Fibroblast of lung (primary cell): ENCODE results near the gene TIMM17B. TPM values are rescaled to one million over a fixed set of nuclear protein-coding genes. Genes with fewer than 3 reads are reported as not detected.

Experiments
- DNase-seq, 2 donors: peaks; one replicate each; pipeline versions ENCODE4 v3.0.0 to v3.0.0-alpha.2; 2010; ENCODE audit warnings: low read depth in 2 of 2
- H2AFZ ChIP-seq: 2 replicates; pipeline ENCODE4 v1.5.1; 2012; ENCODE audit warnings: low read length, control low read depth, inconsistent platforms
- H3K27ac ChIP-seq: 2 replicates; pipeline ENCODE4 v1.5.1; 2011; ENCODE audit warnings: low read length, control low read depth; ENCODE audit not compliant: insufficient read depth
- H3K27me3 ChIP-seq: 2 replicates; pipeline ENCODE4 v1.5.1; 2011; ENCODE audit warnings: mild to moderate bottlenecking, low read length; ENCODE audit not compliant: control insufficient read depth, insufficient read depth
- H3K36me3 ChIP-seq: 2 replicates; pipeline ENCODE4 v1.5.1; 2011; ENCODE audit warnings: low read length; ENCODE audit not compliant: control insufficient read depth, insufficient read depth
- H3K4me1 ChIP-seq: 2 replicates; pipeline ENCODE4 v1.5.1; 2011; ENCODE audit warnings: low read length; ENCODE audit not compliant: control insufficient read depth, insufficient read depth; ENCODE audit errors: extremely low read depth
- H3K4me2 ChIP-seq: 2 replicates; pipeline ENCODE4 v1.5.1; 2011; ENCODE audit warnings: low read length, control low read depth; ENCODE audit not compliant: insufficient read depth; ENCODE audit errors: extremely low read depth
- H3K4me3 ChIP-seq, 4 experiments: fragments of 200-600 bp in 1 of 4; sonication (generic) in 1 of 4; replicated peaks in 1 of 4; 2 replicates each; pipeline ENCODE4 v1.5.1; 2011 to 2016; ENCODE audit warnings: low read length in 4 of 4, low read depth in 3 of 4, mild to moderate bottlenecking in 3 of 4, control low read depth in 2 of 4, inconsistent platforms in 1 of 4, mixed read lengths in 1 of 4; ENCODE audit not compliant: insufficient read depth in 1 of 4; ENCODE audit errors: control extremely low read depth in 1 of 4
- H3K79me2 ChIP-seq: 2 replicates; pipeline ENCODE4 v1.5.1; 2012; ENCODE audit warnings: mild to moderate bottlenecking, low read length, inconsistent platforms; ENCODE audit not compliant: control insufficient read depth, insufficient read depth
- H3K9ac ChIP-seq: 2 replicates; pipeline ENCODE4 v1.5.1; 2011; ENCODE audit warnings: mild to moderate bottlenecking, low read length, control low read depth; ENCODE audit not compliant: insufficient read depth
- H3K9me3 ChIP-seq: 2 replicates; pipeline ENCODE4 v1.5.1; 2012; ENCODE audit warnings: low read depth, low read length; ENCODE audit not compliant: control insufficient read depth, insufficient read depth
- H4K20me1 ChIP-seq: 2 replicates; pipeline ENCODE4 v1.5.1; 2011; ENCODE audit warnings: low read length; ENCODE audit not compliant: control insufficient read depth, insufficient read depth; ENCODE audit errors: extremely low read depth
- CTCF ChIP-seq, 2 donors: IDR thresholded peaks in 1 of 2; conservative IDR thresholded peaks in 1 of 2; 1 replicate in 1 of 2; 2 replicates in 1 of 2; pipeline ENCODE4 v1.5.1; 2011 to 2012; ENCODE audit warnings: low read length in 2 of 2, control low read depth in 1 of 2, inconsistent platforms in 1 of 2, low read depth in 1 of 2, mild to moderate bottlenecking in 1 of 2
- EZH2 ChIP-seq: IDR thresholded peaks from 2 replicates; pipeline ENCODE4 v1.5.1; 2012; ENCODE audit warnings: low read length, control low read depth, mild to moderate bottlenecking; ENCODE audit errors: missing control alignments
- polyA plus RNA-seq, 2 donors: library from polyadenylated mRNA; depleted of rRNA in 1 of 2; stranded (reverse) in 1 of 2; unstranded in 1 of 2; fragments of >200 nt; gene quantifications; 2 replicates each; pipeline ENCODE4 v1.2.1, GENCODE V29; 2011 to 2012; ENCODE audit warnings: missing spikeins in 1 of 2
- total RNA-seq: library from RNA; depleted of rRNA; stranded (reverse); fragments of >200 nt; gene quantifications from 2 replicates; pipeline ENCODE4 v1.2.1, GENCODE V29; 2014

The TIMM17B gene
- total and polyA plus RNA-seq, 2 donors (not counting 1 experiment from before 2014, with no cell fraction given): 19.0 to 32.0 TPM

GRCh38 chrX:48919360-48919841 is 21.8 kb upstream of the TIMM17B start:
- peaks cover 3% of the 10 kb centered on the region for H3K36me3 ChIP-seq
- H3K4me3 ChIP-seq: peak overlapping the region in 3 of 4 experiments; percentile 9 to 58 (median 44)
- no peaks in the 10 kb centered on the region for H4K20me1 ChIP-seq
- H3K27me3 ChIP-seq: no peaks in the 10 kb centered on the region
- H3K9me3 ChIP-seq: no peaks in the 10 kb centered on the region
- H3K27ac ChIP-seq: peak overlapping the region; percentile 44
- peaks cover 6% of the 10 kb centered on the region for H3K79me2 ChIP-seq
- H3K9ac ChIP-seq: peak overlapping the region; percentile 4
- H3K4me2 ChIP-seq: peak overlapping the region; percentile 66
- no peak for DNase-seq
- H2AFZ ChIP-seq: no peak overlapping the region
- TF ChIP-seq EZH2 (no peak), CTCF (conservative IDR thresholded peaks at IDR 0.05 in 1 of 2, IDR thresholded peaks at IDR 0.05 in 1 of 2; ENCODE audit: low read depth in 1 of 2, low read length in 2 of 2) (no peak)
- H3K4me1 ChIP-seq: no peaks in the 10 kb centered on the region

GRCh38 chrX:48918643-48919340 is 21.2 kb upstream of the TIMM17B start, which contains the start of gene PIM2:
PIM2 (minus strand) TSS chrX:48919024; CDS start chrX:48918834, 190 bp downstream.
- no peaks in the 10 kb centered on the region for H3K4me1 ChIP-seq
- DNase-seq: peak; percentile 77 to 88
- H3K27ac ChIP-seq: peak within 1 kb of the TSS; percentile 58
- no peaks in the 10 kb centered on the region for H3K9me3 ChIP-seq
- H3K4me2 ChIP-seq: peak within 1 kb of the TSS; percentile 76
- peaks cover 6% of the 10 kb centered on the region for H3K79me2 ChIP-seq
- no peaks in the 10 kb centered on the region for H3K27me3 ChIP-seq
- peak within 1 kb of the TSS; percentile 36 to 58 (median 48) for H3K4me3 ChIP-seq
- H4K20me1 ChIP-seq: no peaks in the 10 kb centered on the region
- H3K9ac ChIP-seq: peak within 1 kb of the TSS; percentile 62
- no peak for TF ChIP-seq EZH2
- TF ChIP-seq CTCF (conservative IDR thresholded peaks at IDR 0.05 in 1 of 2, IDR thresholded peaks at IDR 0.05 in 1 of 2; ENCODE audit: low read depth in 1 of 2, low read length in 2 of 2): no peak
- peaks cover 2% of the 10 kb centered on the region for H3K36me3 ChIP-seq
- no peak within 1 kb of the TSS for H2AFZ ChIP-seq

GRCh38 chrX:48918301-48918642 is 20.7 kb upstream of the TIMM17B start:
- no peak overlapping the region for H2AFZ ChIP-seq
- H3K4me3 ChIP-seq: peak overlapping the region; percentile 36 to 58 (median 48)
- peak overlapping the region; percentile 62 for H3K9ac ChIP-seq
- H3K4me2 ChIP-seq: no peak overlapping the region
- no peak for TF ChIP-seq EZH2
- TF ChIP-seq CTCF (conservative IDR thresholded peaks at IDR 0.05 in 1 of 2, IDR thresholded peaks at IDR 0.05 in 1 of 2; ENCODE audit: low read depth in 1 of 2, low read length in 2 of 2): no peak
- no peaks in the 10 kb centered on the region for H3K36me3 ChIP-seq
- H3K79me2 ChIP-seq: peaks cover 6% of the 10 kb centered on the region
- no peak for DNase-seq
- no peaks in the 10 kb centered on the region for H4K20me1 ChIP-seq
- H3K4me1 ChIP-seq: no peaks in the 10 kb centered on the region
- no peaks in the 10 kb centered on the region for H3K27me3 ChIP-seq
- peak overlapping the region; percentile 58 for H3K27ac ChIP-seq
- no peaks in the 10 kb centered on the region for H3K9me3 ChIP-seq
